A549 (cell line): Measurements from ENCODE around the gene PARD3B.

Source experiments
- CHD4 ChIP-seq: fragments of 200-600 bp; sonication (generic); IDR thresholded peaks from 2 replicates; pipeline ENCODE4 v1.6.1; 2016; ENCODE audit warnings: antibody characterized with exemption, mild to moderate bottlenecking, borderline replicate concordance
- FOSB ChIP-seq: fragments of 250-450 bp; sonication (Bioruptor Pico); IDR thresholded peaks from 2 replicates; pipeline ENCODE4 v1.5.0; 2020; ENCODE audit warnings: mild to moderate bottlenecking, moderate library complexity
- MYC ChIP-seq: IDR thresholded peaks from 2 replicates; pipeline ENCODE4 v1.6.1; 2012; ENCODE audit warnings: mild to moderate bottlenecking, inconsistent platforms, low read length, improper control_type of control experiment, borderline replicate concordance
- SMC3 ChIP-seq: fragments of >200 bp; sonication (Bioruptor Twin); formaldehyde crosslinking; IDR thresholded peaks from 3 replicates; pipeline ENCODE4 v1.6.1; 2018; ENCODE audit warnings: inconsistent platforms
- TF ChIP-seq, protein P1 (sequence below): fragments of >200 bp; sonication (Bioruptor Twin); formaldehyde crosslinking; IDR thresholded peaks from 3 replicates; pipeline ENCODE4 v1.5.1; 2016

DNA sequence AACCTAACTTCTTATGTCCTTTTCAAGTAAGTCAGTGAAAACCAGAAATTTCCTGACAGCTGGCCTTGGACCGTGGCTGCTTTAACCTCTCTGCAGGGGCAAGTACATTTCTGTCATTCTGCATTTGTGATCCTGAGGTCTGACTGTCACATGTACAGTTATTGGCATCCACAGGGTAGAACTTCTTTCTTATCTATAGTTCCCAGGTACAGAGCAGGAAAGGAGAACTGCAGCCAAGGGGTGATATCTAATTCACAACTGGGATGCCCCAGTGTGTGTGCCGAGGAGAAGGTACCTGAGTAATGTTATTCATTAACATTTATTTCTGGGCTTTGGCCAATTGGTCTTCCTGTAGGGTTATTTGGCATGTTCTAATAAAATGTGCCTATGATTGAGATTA, 468.9 kb downstream of the PARD3B start:
- TF ChIP-seq, protein P1, sequence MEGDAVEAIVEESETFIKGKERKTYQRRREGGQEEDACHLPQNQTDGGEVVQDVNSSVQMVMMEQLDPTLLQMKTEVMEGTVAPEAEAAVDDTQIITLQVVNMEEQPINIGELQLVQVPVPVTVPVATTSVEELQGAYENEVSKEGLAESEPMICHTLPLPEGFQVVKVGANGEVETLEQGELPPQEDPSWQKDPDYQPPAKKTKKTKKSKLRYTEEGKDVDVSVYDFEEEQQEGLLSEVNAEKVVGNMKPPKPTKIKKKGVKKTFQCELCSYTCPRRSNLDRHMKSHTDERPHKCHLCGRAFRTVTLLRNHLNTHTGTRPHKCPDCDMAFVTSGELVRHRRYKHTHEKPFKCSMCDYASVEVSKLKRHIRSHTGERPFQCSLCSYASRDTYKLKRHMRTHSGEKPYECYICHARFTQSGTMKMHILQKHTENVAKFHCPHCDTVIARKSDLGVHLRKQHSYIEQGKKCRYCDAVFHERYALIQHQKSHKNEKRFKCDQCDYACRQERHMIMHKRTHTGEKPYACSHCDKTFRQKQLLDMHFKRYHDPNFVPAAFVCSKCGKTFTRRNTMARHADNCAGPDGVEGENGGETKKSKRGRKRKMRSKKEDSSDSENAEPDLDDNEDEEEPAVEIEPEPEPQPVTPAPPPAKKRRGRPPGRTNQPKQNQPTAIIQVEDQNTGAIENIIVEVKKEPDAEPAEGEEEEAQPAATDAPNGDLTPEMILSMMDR = no peak
- TF ChIP-seq SMC3 (no peak), CHD4 (no peak), MYC (no peak), FOSB (CRISPR knock-in tag) (no peak)
